Measurements from ENCODE around the gene ACOX3.

The ACOX3 gene

DNA sequence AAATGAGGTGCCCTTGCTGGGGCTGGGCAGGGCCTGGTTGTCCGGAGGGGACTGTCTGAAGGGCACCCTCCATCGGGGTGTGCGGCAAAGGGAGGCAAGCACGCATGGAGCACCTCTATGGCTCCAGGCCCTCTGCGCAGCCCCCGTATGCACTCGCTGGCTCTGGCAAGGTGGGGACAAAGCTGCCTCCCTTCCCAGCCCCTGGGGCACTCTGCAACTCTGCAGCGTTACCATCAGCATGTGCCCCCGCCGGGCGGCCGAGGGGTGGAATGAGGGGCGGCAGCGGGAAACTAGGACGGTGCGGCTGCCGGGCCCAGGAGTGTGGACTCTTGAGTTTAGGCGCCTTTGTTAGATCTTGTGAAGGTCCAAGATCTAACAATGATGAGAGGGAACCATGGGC, 26.5 kb upstream of the ACOX3 start:
- no peak for FAIRE-seq

DNA sequence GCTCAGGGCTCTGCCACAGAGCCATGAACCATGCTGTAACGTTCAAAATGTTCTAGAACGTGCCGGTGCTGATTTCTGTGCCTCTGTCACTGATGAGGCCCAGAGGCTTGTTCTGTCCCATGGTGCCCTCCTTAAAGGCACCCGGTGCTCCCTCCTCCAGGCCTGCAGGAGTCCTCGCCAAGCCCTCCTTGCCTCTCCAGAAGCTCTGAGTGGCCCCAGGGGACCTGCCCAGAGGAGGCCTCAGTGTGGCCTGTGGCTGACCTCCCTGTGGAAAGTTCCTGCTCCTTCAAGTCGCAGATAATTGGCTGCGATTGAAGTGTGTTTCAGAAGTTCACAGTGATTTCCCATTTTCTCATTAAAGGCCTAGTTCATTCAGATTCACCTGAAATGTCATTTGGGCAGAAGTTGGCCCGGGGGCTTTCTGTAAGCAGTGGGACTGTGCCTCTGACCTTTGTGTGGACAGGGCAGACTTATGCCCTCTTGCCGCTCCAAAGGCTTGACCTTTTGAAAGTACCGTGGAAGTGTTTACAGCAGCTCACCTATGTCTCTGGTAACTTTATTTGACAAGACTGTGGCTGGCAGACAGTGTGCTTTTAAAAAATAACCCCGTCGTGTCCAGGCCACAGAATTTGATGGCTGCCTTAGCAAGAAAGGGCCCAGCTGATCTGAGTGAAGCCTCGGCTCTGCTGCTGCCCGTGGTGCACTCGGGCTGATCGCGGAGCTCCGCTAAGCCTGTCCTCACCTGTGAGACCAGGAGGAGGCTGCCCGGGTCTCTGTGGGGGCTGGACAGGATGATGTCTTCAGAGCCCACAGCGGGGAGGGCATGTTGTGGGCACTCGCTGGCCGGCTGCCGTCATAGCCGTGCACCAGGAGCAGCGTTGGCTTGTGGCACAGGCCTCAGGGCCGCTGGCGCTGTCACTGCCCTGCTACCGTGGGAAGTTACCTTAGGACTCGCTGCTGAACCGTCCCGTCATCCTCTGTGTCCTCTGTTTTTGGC, 25.4 kb upstream of the ACOX3 start:
- no peak for FAIRE-seq

DNA sequence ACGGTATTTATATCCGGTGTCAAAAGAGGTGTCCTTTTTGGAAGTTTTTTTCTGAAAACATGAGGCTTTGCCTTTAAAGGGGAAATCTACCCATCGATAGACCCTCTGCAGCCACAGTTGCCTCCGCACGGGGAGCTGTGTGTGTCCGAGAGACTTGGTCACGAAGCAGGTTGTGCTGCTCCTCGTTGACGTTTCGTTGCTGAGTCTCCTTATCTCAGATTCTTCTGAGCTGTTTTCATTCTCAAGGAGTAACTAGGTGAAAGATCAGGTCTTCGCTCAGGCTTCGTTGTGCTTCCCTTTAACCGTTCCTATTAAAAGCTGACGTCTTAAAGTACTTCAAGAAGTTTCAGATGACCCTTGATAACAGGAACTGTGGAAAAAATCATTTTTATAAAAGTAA, 23.9 kb upstream of the ACOX3 start:
- FAIRE-seq, result no peak

DNA sequence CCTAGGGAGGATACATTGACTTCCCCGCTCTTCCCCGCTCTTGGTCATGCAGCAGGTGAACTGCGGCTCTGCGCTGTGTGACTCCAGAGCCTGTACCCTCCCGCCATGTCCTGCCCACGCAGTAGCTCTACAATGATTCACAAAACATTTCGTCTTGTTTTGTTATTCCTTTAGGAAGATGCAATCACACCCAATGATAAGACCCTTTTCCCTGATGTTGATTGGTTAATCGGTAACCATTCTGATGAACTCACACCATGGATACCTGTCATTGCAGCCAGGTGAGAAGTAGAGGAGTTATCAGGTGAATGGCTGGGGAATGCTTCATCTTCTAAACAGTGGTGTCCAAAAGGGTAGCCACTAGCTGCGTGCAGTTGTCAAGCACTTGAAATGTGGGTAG, 23.3 kb upstream of the ACOX3 start:
- no peak for FAIRE-seq

DNA sequence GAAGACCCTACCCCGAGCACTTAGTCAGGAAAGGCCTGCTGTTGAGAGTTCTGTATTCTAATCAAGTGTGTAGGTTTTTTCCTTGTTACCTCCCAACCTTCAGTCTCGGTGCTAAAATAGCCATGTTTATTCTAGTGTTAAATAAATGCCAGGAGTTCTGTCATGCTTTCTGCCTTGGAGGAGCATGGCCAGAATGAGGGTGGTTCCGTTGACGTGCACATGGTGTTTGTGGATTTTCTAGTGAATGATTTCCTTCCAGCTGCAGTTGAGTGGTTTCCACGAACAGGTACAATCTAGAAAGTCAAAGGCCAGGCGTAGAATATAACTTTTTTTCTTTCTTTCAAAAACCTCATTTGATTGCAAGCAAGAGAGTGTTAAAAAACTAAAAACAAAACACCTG, 21.1 kb upstream of the ACOX3 start:
- FAIRE-seq, result no peak

DNA sequence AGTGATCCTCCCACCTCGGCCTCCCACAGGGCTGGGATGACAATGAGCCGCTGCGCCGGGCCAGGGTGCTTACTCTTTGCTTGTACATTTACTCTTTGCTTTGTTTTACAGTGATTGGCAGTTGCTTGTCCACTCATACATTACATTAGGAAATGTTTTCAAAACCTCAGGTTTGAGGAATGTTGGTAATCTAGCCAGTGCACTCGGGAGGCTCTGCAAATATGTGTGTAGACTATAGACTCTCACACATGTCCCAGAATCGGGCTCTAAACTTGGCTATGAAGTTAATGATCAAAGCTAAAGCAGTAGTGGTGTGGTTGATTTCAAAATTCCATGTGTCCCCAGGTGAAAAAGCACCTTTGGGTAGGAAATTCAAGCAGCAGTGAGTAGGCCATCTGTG, 20.6 kb upstream of the ACOX3 start:
- FAIRE-seq, result no peak

DNA sequence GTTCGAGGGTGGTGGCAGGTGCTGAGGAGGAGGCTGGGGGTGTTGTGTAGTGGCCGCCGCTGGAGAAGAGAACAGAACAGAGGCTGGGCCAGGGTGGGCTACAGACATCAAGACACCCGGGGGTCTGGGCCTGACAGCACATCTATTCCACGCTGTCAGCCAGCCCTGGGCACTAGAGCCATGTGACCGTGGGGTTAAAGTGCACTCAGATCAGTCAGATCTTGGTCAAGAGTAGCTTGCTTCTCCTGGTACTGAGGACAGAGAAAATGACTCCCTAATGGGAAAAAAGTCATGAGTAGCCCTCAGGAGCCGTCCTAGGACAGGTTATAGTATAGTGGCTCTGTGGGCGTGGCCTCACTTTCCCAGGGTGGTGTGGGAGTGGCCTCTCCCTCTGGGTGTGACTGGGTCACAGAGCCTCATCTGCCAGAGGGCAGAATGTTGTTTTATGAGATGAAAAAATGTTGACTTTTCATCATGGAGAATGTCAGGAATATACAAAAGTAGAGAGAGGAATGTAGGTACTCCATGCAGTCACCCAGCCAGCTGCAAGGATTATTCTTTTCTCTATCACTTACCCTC, 19.4 kb upstream of the ACOX3 start:
- FAIRE-seq, result no peak

DNA sequence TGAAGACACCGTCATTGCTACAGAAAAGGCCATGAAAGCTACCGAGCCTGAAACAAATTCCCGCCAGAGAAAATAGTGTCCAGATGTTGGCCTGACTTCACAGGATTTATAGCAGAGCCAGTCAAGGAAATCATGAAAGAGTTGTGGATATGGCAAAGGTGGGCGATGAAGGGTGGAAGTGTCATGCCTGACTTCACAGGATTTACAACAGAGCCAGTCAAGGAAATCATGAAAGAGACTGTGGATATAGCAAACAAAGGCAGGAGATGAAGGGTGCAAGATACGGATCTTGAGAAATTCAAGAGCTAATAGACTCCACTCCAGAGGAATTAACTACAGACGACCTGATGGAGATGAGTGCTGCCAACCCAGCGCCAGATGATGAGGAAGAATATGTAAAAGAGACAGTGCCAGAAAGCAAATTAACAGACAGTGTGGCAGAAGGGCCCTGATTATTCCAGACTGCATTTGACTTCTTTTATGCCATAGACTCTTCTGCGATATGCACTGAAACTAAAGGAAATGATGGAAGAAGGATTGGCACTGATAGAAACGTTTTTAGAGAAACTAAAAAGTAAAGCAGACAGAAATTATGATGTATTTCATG, 17.2 kb upstream of the ACOX3 start:
- FAIRE-seq, result no peak

DNA sequence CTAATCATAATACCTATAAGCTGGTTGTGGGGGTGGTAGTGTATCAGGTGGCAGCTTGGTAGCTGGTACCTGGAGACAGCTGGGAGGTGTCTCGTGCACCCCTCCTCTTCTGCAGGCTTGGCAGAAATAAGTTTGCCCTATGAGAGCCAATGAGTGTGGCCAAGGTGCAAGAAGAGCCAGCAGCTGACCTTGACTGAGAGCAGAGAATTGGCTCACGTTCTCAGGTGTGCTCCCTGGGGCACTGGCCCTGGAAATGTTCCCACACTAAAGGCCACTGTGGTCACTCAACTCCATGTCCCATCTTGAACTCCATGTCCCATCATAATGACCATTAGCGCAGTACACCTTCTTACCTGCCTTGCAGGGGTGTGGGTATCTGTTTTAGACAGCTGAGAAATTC, 13.4 kb upstream of the ACOX3 start:
- no peak for FAIRE-seq

DNA sequence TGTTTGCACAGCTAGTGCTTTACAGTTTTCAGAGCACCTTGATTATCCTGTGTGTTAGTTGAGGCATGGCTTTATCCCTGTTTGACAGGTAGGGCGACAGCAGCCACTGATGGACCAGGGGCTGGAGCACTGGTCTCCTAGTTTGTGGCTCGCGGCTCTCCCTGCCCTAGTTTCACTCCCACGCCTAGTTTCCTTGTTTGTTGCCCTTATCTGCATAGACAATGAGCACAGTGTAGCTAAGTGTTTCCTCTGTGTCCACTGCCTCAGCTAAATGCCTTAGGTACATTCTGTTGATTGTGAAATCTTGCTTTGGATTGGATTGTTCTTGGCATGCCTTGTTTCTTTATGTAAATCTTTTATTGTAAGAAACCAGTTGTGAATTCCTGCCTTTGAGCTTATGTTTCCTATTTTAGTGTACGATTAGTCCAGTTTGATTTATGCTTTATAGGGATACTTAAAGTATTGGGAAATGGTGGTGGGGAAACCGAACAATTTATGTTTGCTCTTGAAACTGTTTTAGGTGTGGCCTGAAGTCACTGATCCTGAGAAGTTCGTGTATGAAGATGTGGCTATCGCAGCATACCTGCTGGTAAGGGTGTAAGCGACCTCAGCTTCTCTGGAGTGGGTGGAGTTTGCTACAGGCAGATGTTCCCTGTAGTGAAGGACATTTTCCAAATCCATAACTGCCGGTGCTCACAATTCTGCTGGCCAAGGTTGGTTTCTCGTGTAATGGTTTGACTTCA, 11.1 kb upstream of the ACOX3 start:
- no peak for FAIRE-seq

DNA sequence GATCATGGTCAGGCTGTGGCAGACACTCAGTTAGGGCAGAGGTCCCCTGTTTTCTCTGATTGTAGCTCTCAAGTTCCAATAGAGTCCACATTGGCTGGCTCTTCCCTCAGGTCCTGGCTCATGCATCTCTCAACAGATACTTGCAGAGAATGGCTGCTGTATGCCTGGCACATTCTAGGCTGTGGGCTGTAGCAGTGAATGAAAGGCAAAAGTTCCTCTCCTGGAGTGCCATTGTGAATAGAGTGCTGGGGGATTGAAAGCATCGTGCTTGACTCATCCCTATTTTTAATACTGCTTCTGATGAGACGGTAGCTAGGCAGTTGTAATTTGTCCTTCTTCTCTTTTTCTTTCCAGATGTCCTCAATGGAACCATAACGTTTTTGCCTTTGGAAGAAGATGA, 5.6 kb upstream of the ACOX3 start:
- FAIRE-seq, result no peak

DNA sequence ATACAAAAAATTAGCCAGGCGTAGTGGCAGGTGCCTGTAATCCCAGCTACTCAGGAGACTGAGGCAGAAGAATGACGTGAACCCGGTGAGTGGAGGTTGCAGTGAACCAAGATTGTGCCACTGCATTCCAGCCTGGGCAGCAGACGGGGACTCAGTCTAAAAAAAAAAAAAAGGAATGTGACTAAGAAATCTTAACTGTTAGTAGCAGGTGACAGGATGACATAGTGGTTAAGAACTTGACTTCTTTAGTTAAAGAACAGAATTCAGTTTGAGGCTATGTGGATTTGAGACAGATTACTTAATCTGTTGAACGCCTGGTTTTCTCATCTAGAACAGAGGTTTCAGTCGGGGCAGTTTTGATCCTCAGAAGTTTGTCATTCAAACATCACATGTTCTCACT, 3.3 kb upstream of the ACOX3 start:
- no peak for FAIRE-seq

DNA sequence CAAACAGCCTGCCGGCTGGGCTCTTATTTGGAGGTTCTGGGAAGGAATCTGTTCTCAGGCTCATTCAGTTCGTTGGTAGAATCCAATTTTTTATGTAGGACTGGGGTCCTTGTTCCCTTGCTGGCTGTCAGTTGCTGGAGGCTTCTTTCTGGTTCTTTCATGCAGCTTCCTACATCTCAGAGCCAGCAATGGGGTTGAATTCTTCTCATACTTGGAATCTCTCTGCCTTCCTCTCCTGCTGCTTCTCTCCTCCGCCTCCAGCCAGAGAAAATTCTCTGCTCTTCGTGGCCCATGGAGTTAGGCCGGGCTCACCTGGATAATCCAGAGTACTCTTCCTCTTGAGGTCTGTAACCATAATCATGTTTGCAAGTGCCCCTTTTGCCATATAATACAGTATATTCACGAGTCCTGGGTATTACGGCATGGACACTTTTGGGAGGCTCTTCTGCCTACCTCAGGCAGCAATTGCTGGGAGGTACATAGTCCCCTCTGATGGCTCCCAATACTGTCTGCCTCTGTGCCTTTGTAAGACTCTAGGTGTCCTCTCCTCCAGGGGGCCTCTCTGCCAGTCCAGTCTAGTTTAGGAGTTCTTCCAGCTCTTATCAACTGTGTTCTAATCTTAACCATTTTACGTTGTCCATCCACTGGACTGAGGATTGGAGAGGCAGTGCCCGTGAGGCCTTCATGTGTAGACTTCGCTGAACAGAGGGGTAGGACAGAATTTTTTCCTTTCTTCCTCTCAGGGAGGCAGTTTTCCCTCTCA, 2.3 kb upstream of the ACOX3 start:
- no peak for FAIRE-seq

DNA sequence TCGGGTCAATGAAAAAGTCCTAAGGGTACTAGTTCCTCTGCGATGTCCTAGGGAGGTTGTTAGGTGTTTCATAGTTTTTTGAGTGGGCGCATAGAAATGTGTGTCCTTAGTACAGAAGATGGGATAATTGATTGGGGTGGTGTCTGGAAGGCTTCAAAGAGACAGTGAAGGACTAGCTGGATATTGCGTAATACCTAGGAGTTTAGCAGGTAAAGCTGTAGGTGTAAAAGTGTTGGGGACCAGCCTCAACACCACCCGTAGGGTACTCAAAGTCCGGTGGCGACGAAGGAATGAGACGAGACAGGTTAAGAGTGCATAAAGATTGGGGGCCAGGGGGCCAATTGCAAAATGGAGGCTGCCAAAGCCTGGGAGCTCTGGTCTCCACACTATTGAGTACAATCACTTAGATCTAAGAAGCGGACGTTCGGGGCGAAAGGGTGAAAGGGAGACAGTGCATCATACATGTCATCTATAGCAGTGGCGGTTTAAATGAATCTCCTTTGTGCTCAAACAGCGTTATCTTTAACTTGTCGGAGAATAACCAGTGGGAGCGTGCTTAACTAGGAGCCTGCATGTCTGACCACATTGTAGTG, 1.1 kb upstream of the ACOX3 start:
- FAIRE-seq, result no peak

DNA sequence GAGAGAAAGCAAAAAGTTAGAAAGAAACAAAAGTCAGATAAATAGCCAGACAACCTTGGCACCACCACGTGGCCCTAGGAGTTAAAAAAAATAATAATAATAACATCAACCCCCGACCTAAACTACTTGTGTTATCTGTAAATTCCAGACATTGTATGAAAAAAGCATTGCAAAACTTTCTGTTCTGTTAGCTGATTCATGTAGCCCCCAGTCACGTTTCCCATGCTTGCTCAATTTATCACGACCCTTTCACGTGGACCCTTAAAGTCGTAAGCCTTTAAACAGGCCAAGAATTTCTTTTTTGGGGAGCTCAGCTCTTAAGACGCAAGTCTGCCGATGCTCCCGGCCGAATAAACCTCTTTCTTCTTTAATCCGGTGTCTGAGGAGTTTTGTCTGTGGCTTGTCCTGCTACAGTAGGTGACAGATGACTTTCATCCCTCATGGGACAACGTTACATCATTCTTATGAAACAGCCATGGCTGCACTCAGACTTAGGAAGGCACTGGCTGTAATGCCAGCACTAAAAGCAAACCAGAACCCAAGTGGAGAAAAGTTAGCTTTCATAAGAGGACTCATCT, 520 bp downstream of the ACOX3 start:
- FAIRE-seq, result no peak

DNA sequence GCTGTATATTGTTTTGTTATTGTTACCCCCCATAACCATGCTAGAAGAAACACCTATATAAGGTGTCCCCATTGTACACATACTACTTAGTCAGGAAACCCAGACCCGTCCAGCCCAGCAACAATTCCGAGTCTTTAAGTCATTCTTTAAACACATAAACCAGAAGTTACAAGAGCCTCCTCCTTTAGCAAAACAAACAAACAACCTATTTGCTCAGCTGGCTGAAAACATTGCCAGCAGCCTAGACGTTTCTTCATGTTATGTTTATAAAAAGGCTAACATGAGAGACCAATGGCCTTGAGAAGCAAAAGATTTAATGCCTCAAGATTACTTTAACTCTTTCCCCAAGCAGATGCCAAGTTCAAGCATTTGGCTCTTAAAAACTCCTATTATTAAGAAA, 1.4 kb downstream of the ACOX3 start:
- no peak for FAIRE-seq

DNA sequence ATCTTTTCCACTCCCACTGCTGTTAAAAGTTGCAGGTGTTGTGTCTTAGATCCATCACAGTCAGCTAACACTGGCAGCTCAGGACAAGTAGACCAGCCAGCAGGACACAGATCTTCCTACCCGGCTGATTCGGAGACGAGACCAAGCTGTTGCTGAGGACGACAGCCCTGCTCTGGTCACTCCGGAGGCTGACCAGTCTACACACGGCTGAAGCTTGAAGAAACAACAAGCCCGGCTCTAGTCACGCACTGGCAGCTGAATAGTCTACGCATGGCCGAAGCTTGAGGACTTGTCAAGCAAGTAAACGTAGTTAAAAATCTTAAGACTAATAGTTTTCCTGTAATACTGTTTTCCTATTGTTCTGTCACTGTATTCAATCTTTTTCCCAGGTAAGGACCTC, 1.8 kb downstream of the ACOX3 start:
- FAIRE-seq, result no peak

DNA sequence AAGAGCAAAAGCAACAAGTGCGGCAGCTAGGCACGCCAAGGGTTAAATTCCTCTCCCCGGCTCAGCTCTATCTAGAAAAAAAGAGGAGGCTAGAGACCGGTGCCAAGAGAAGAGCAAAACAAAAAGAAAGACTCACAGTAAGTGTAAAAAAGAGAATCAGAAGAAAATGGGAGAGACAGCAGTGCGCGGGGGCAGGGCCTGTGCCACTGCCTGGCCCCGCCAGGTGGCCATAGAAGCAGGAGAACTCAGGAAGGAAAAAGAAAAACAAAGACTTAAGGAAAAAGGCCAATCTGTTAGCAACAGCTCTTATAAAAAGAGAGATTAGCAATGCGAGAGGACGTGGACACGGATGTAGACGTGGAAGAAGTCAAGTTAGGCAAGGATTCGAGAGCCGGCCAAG, 3.2 kb downstream of the ACOX3 start:
- no peak for FAIRE-seq

DNA sequence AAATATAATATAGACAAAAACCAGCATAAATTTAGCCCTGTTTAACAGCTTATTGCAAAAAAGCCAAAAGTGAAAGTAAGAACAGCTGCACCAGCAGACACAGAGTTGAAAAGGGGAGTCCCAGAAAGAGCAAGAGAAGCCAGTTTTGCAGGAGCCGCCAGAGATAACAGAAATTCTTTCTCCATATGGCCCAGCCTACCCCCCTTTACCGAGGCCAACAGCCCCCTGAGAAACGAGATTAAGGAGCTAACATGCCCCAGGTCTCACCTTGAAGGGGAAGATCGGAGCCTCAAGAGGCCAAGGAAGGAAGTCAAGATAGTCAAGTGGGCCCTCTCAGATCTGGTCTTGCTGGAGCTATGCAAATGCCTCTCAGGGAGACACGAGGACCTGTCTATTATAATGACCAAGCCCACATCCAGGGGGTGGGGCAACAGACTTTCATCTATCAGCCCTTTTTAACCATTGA, 4.8 kb downstream of the ACOX3 start:
- no peak for FAIRE-seq

DNA sequence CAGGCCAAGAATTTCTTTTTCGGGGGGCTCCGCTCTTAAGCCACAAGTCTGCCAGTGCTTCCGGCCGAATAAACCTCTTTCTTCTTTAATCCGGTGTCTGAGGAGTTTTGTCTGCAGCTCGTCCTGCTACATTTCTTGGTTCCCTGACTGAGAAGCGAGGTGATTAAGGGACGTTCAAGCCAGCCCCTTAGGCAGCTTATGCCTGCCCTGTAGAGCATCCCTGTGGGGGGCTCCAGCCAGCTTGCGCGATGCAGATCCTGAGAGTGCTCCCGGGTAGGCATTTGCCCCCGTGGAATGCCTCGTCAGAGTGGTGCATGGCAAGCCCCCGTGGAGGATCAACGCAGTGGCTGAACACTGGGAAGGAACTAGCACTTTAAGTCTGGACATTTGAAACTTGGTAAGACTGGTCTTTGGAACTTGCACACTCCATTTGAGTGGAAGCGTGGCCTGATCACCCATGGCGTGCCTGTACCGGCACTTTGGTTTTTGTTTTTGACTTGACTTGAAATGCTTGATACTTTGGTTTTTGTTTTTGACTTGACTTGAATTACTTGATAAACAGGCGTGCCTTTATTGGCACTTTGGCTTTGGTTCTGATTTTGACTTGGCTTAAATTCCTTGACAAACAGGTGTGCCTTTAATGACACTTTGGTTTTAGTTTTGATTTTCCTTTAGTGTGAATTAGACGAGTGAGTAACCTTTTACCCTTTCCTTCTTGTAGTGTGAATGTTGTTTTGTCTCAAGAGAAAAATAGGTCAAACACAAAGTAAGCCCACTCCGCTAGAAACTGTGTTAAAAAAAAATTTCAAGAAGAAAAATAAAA, 6.1 kb downstream of the ACOX3 start:
- FAIRE-seq, result no peak

DNA sequence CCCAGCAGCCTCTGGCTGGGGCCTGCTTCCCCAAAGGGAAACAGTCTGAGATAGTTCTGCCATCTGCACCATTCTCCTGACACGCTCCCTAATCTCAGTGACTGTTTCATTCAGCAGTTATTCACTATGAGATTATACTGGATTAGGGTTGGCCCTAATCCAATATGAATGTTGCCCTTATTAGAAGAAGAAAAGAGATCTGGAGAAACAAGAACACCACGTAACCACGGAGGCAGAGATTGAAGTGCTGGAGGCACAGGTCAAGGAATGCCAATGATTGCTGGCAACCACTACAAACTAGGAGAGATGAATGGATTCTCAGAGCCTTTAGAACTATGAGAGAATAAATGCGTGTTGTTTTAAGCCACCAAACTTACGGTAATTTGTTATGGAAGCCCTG, 7.4 kb downstream of the ACOX3 start:
- FAIRE-seq, result no peak

Data from A204.1 (cell line).